HG03469 (cell line): Measurements from ENCODE around the gene RIPOR3.
"Not testable (repeated sequence)": the region's sequence is repeated elsewhere in the genome, so short reads cannot be mapped to it uniquely, and the experiment has no call there.

ENCODE experiments used
- ATAC-seq: cut with Tn5 transposase; IDR thresholded peaks from one replicate; pipeline ENCODE4 v1.9.1; 2021; ENCODE audit warnings: mild to moderate bottlenecking, moderate library complexity, moderate number of reproducible peaks; ENCODE audit not compliant: unreplicated experiment

Gene RIPOR3

GRCh38 chr20:50704514-50704913 lies 13.2 kb upstream of the RIPOR3 start:
- no peak for ATAC-seq

GRCh38 chr20:50703651-50704438 lies 12.5 kb upstream of the RIPOR3 start:
- not testable (repeated sequence) for ATAC-seq

- no peak for ATAC-seq
Observed at GRCh38 chr20:50701041-50701963, 10.0 kb upstream of the RIPOR3 start.

- no peak for ATAC-seq
Observed at GRCh38 chr20:50699688-50700087, 8.3 kb upstream of the RIPOR3 start.

- not testable (repeated sequence) for ATAC-seq
Observed at GRCh38 chr20:50698255-50698654, 6.9 kb upstream of the RIPOR3 start.

- no peak for ATAC-seq
Observed at GRCh38 chr20:50695135-50695872, 4.0 kb upstream of the RIPOR3 start.

GRCh38 chr20:50694379-50695134 lies 3.2 kb upstream of the RIPOR3 start:
- ATAC-seq = no peak

- no peak for ATAC-seq
Observed at GRCh38 chr20:50693001-50693400, 1.7 kb upstream of the RIPOR3 start.

- ATAC-seq = no peak
Observed at GRCh38 chr20:50692552-50692933, 1.2 kb upstream of the RIPOR3 start.

GRCh38 chr20:50691573-50692551 lies 520 bp upstream of the RIPOR3 start:
- ATAC-seq = no peak

- ATAC-seq = no peak
Observed at GRCh38 chr20:50689864-50690649, 1.3 kb downstream of the RIPOR3 start.

- ATAC-seq = no peak
Observed at GRCh38 chr20:50688256-50688975, 2.9 kb downstream of the RIPOR3 start.

GRCh38 chr20:50686821-50687220 lies 4.5 kb downstream of the RIPOR3 start:
- ATAC-seq = no peak

GRCh38 chr20:50683570-50683969 lies 7.8 kb downstream of the RIPOR3 start:
- no peak for ATAC-seq

GRCh38 chr20:50682947-50683530 lies 8.3 kb downstream of the RIPOR3 start:
- no peak for ATAC-seq

- no peak for ATAC-seq
Observed at GRCh38 chr20:50682065-50682464, 9.3 kb downstream of the RIPOR3 start.

GRCh38 chr20:50681359-50682064 lies 9.8 kb downstream of the RIPOR3 start:
- ATAC-seq = no peak
